GM23248 (cell line): ENCODE data around the gene DTWD2. TPM values are rescaled to one million over a fixed set of nuclear protein-coding genes. Genes with fewer than 3 reads are reported as not detected.

ENCODE experiments used
- DNase-seq: peaks from one replicate; pipeline ENCODE4 v3.0.0-alpha.2; 2015
- H2AFZ ChIP-seq: fragments of 200-600 bp; sonication (generic); 2 replicates; pipeline ENCODE4 v1.6.1; 2016; ENCODE audit warnings: antibody characterized with exemption
- H3F3A ChIP-seq: fragments of 200-600 bp; sonication (generic); 2 replicates; pipeline ENCODE4 v1.6.1; 2016; ENCODE audit warnings: mild to moderate bottlenecking, antibody characterized with exemption, mixed run types; ENCODE audit not compliant: insufficient read depth
- H3K27ac ChIP-seq: fragments of 200-600 bp; sonication (generic); 2 replicates; pipeline ENCODE4 v1.5.1; 2016; ENCODE audit warnings: mild to moderate bottlenecking
- H3K27me3 ChIP-seq: fragments of 200-600 bp; sonication (generic); replicated peaks from 2 replicates; pipeline ENCODE4 v1.6.1; 2016; ENCODE audit warnings: mild to moderate bottlenecking; ENCODE audit not compliant: insufficient read depth
- H3K36me3 ChIP-seq: fragments of 200-600 bp; sonication (generic); 2 replicates; pipeline ENCODE4 v1.6.1; 2016; ENCODE audit warnings: low read depth, mild to moderate bottlenecking
- H3K4me1 ChIP-seq: fragments of 200-600 bp; sonication (generic); 2 replicates; pipeline ENCODE4 v1.6.1; 2016; ENCODE audit warnings: mild to moderate bottlenecking; ENCODE audit not compliant: insufficient read depth
- H3K4me2 ChIP-seq: fragments of 200-600 bp; sonication (generic); one replicate; pipeline ENCODE4 v1.6.1; 2016; ENCODE audit warnings: mild to moderate bottlenecking; ENCODE audit not compliant: unreplicated experiment
- H3K4me3 ChIP-seq: fragments of 200-600 bp; sonication (generic); 2 replicates; pipeline ENCODE4 v1.5.1; 2016; ENCODE audit warnings: mild to moderate bottlenecking
- H3K79me2 ChIP-seq: fragments of 200-600 bp; sonication (generic); 2 replicates; pipeline ENCODE4 v1.6.1; 2016; ENCODE audit warnings: mild to moderate bottlenecking; ENCODE audit not compliant: insufficient read depth
- H3K9ac ChIP-seq: fragments of 200-600 bp; sonication (generic); 2 replicates; pipeline ENCODE4 v1.6.1; 2016; ENCODE audit warnings: mild to moderate bottlenecking
- H3K9me2 ChIP-seq: fragments of 200-600 bp; sonication (generic); 2 replicates; pipeline ENCODE4 v1.6.1; 2016; ENCODE audit warnings: mixed run types, mild to moderate bottlenecking, moderate library complexity; ENCODE audit not compliant: insufficient read depth
- H3K9me3 ChIP-seq: fragments of 200-600 bp; sonication (generic); one replicate; pipeline ENCODE4 v1.6.1; 2017; ENCODE audit warnings: low read depth
- H4K20me1 ChIP-seq: fragments of 200-600 bp; sonication (generic); 2 replicates; pipeline ENCODE4 v1.6.0; 2016; ENCODE audit not compliant: insufficient read depth
- EZH2 ChIP-seq: fragments of 200-600 bp; sonication (generic); IDR thresholded peaks from 2 replicates; pipeline ENCODE4 v1.6.1; 2018; ENCODE audit warnings: antibody characterized with exemption, mild to moderate bottlenecking; ENCODE audit not compliant: insufficient read depth, poor library complexity, severe bottlenecking
- EZH2phosphoT487 ChIP-seq: fragments of 200-600 bp; sonication (generic); IDR thresholded peaks from 2 replicates; pipeline ENCODE4 v1.6.1; 2018; ENCODE audit warnings: antibody characterized with exemption, moderate library complexity, mild to moderate bottlenecking, low read depth; ENCODE audit not compliant: insufficient read depth
- WGBS, 2 experiments: methylation state at CpG; one replicate each; pipeline ENCODE4 v1.1.6; 2015 to 2017; ENCODE audit warnings: low lambda C conversion rate in 2 of 2, low coverage in 1 of 2; ENCODE audit errors: missing lambda C conversion rate in 2 of 2; 5-methylcytosine and 5-hydroxymethylcytosine counted together
- in situ Hi-C: fragments of 300-500 bp; cut with MboI; formaldehyde crosslinking; loops from 2 replicates; pipeline ENCODE4 v1.15.0; 2020
- polyA plus RNA-seq: library from polyadenylated mRNA; unstranded; fragments of >200 nt; fragmentation: Nextera tagmentation; extraction: Ambion mirVana; gene quantifications from 2 replicates; pipeline ENCODE4 v1.2.1, GENCODE V29; 2016
- total RNA-seq: library from RNA; depleted of rRNA; stranded (reverse); fragments of >200 nt; shearing (Covaris generic); gene quantifications from 2 replicates; pipeline ENCODE4 v1.2.3, GENCODE V29; 2014

DTWD2 gene
- total and polyA plus RNA-seq, 2 experiments from 2014 or later = 1.7 to 5.5 TPM

DNA sequence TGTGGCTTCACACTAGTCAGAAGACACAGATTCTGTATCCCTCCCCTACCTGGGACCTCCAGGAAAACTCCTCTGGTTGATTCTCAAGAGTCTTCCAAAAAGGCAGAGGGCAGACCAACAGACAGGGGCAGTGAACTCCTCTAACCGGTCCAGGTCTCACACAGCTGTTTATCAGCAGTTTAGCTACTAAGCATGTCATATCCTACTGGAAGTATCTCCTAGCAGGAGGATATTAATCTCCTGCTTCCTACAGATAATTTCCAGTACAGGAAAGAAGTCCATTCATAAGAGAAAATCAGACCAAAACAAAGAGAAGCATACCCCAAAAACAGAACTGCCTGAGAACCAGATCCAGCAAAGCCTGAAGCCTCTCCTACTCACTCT is 64.3 kb downstream of the DTWD2 start:
- Histone ChIP-seq H3K4me3 (no peak overlapping the region), H3K9ac (no peak overlapping the region), H3K9me2 (no peaks in the 10 kb centered on the region), H3K4me2 (no peak overlapping the region), H2AFZ (no peak overlapping the region), H3K4me1 (no peaks in the 10 kb centered on the region), H3K27me3 (no peaks in the 10 kb centered on the region), H3K27ac (no peak overlapping the region), H4K20me1 (no peaks in the 10 kb centered on the region), H3K79me2 (no peaks in the 10 kb centered on the region), H3F3A (no peaks in the 10 kb centered on the region), H3K36me3 (no peaks in the 10 kb centered on the region), H3K9me3 (no peaks in the 10 kb centered on the region)
- DNase-seq = no peak
- TF ChIP-seq EZH2 (no peak), EZH2phosphoT487 (no peak)
- in situ Hi-C loops = no loop called here
- WGBS, 2 experiments = 95 to 100% methylated on average over 1 of the region's 1 CpG

DNA sequence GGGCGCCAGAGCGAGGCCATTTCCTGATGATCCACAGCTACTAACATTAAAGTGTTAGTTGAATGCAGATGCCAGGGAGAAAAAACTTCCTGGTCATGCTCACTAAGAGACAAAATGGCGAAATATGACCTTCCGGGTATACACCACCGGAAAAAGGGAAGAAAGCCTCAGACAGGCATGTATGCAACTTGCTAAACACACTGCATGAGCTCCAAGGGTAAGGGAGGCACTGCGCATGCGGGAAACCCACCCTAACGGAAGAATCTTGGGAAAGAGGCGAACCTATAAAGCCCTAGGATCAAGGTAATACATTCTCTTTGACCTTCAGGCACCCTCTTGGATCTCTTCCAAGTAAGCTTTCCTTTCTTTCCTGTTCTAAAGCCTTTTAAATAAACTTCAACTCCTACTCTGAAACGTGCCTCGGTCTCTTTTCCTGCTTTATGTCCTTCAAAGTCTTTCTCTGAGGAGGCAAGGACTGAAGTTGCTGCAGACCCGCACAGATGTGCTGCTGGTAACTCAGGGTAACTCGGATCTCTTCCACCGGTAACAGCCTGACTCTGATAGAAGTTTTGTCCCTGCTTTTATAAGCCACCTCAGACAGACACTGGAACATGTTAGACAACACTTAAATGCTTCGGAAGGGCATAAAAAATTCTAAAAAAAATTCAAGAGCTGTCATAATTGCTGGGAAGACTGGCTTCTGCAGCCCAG is 64.9 kb downstream of the DTWD2 start:
- no peak overlapping the region for H2AFZ ChIP-seq
- H3K4me2 ChIP-seq = no peak overlapping the region
- no peak overlapping the region for H3K4me3 ChIP-seq
- no peak overlapping the region for H3K27ac ChIP-seq
- in situ Hi-C loops = no loop called here
- no peaks in the 10 kb centered on the region for H3K4me1 ChIP-seq
- H3K79me2 ChIP-seq = no peaks in the 10 kb centered on the region
- H3K27me3 ChIP-seq = no peaks in the 10 kb centered on the region
- no peak for DNase-seq
- no peaks in the 10 kb centered on the region for H3K9me3 ChIP-seq
- TF ChIP-seq EZH2phosphoT487 (no peak), EZH2 (no peak)
- no peaks in the 10 kb centered on the region for H3K36me3 ChIP-seq
- no peaks in the 10 kb centered on the region for H4K20me1 ChIP-seq
- H3K9me2 ChIP-seq = no peaks in the 10 kb centered on the region
- no peaks in the 10 kb centered on the region for H3F3A ChIP-seq
- no peak overlapping the region for H3K9ac ChIP-seq
- WGBS, 2 experiments = 85% methylated on average over 15 of the region's 15 CpGs

DNA sequence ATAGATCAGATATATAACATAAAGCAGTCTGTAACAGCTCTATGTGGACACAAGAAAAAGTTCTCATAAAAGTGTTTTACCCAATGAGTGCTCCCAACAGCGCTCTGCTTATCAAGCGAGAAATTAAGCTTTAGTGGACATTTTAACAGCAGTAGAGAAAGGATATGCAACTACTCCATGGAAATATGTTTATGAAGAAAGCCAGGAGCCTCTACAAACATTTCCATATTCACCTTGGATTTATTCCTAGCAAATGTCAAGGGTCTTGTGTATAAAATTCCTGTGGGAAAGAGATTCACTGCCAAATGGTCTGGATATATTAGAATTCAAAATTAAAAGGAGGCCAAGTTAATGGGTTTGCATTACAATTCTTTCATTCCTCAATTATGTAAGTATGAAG is 66.5 kb downstream of the DTWD2 start:
- Histone ChIP-seq H4K20me1 (no peaks in the 10 kb centered on the region), H3K36me3 (no peaks in the 10 kb centered on the region), H3K4me2 (no peak overlapping the region), H3K27me3 (no peaks in the 10 kb centered on the region), H2AFZ (no peak overlapping the region), H3K9ac (no peak overlapping the region), H3K27ac (no peak overlapping the region), H3F3A (no peaks in the 10 kb centered on the region), H3K9me2 (no peaks in the 10 kb centered on the region), H3K9me3 (no peaks in the 10 kb centered on the region), H3K79me2 (no peaks in the 10 kb centered on the region), H3K4me1 (no peaks in the 10 kb centered on the region), H3K4me3 (no peak overlapping the region)
- in situ Hi-C loops = no loop called here
- 97 to 98% methylated on average over 2 of the region's 2 CpGs for WGBS, 2 experiments
- TF ChIP-seq EZH2 = no peak
- TF ChIP-seq EZH2phosphoT487 = no peak
- DNase-seq = no peak

DNA sequence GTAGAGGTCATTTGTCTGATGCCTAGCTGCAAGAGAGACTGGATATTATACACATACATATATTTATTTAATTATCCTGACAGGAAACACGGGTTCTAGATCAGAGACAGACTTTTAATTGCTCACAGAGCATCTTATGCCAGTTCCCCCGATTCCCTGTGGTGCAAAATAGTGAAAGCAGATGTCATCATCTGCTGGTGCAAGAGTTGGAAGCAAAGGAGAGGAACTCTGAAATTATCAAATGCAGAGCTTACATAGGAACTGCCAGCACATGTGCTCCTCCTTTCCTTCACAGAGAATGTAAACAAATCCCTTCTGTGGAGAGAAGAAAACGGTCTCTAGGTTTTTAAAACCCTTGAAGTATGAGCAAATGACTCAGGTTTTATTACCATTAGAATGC is 69.3 kb downstream of the DTWD2 start:
- TF ChIP-seq EZH2 (no peak), EZH2phosphoT487 (no peak)
- no peak overlapping the region for H3K4me3 ChIP-seq
- H3K9ac ChIP-seq = no peak overlapping the region
- H3K27me3 ChIP-seq = no peaks in the 10 kb centered on the region
- no peaks in the 10 kb centered on the region for H3F3A ChIP-seq
- H3K36me3 ChIP-seq = no peaks in the 10 kb centered on the region
- no peaks in the 10 kb centered on the region for H3K4me1 ChIP-seq
- H3K9me2 ChIP-seq = no peaks in the 10 kb centered on the region
- H3K4me2 ChIP-seq = no peak overlapping the region
- no peaks in the 10 kb centered on the region for H3K79me2 ChIP-seq
- H2AFZ ChIP-seq = no peak overlapping the region
- 52 to 54% methylated on average over 3 of the region's 3 CpGs for WGBS, 2 experiments
- no peak overlapping the region for H3K27ac ChIP-seq
- no peaks in the 10 kb centered on the region for H4K20me1 ChIP-seq
- H3K9me3 ChIP-seq = no peaks in the 10 kb centered on the region
- no peak for DNase-seq
- in situ Hi-C loops = no loop called here
